Measurements from ENCODE around the gene ASTL.

- no peak for TF ChIP-seq CTCF (conservative IDR thresholded peaks at IDR 0.05 in 1 of 2, IDR thresholded peaks at IDR 0.05 in 1 of 2; ENCODE audit: extremely low read depth in 1 of 2, insufficient read depth in 1 of 2, low read depth in 1 of 2, low read length in 2 of 2)
- no peak for TF ChIP-seq EZH2 (IDR thresholded peaks at IDR 0.05; ENCODE audit: borderline replicate concordance, low read length)
These were observed 22.5 kb downstream of the ASTL start for GRCh38 chr2:96115631-96116423.

All from mammary epithelial cell (primary cell).